Stimulated activated CD8-positive, alpha-beta memory T cell treated with anti-CD3 and anti-CD28 coated beads, Interleukin-12 subunit alpha, Interleukin-12 subunit beta, amount 100 ng/mL, for 1 hour (primary cell): ENCODE data around the gene GRID2.

Experiments used
- DNase-seq: peaks from one replicate; pipeline ENCODE4 v3.0.0-alpha.2; 2020; ENCODE audit warnings: low read depth

The GRID2 gene

GRCh38 chr4:93084599-93085305 lies 781.0 kb downstream of the GRID2 start:
- DNase-seq = no peak

DNA sequence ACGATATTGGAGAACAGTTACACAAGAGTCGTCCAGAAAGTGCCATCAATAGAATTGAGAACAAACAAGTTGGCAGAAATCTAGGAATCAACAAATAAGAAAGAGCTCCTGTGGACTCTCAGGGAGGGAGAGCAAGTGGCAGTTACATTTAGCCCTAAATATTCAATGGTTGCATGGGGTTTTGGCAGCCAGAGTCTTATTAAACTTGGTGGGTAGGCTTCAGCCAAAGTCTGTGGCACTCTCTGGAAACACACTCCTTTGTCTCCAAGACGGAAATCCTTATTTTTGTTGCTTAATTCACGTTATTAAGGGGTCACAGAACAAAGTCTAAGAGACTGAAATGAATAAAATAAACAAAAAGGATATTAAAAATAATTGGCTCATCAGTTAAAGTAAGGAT lies 782.6 kb downstream of the GRID2 start:
- DNase-seq = no peak

DNA sequence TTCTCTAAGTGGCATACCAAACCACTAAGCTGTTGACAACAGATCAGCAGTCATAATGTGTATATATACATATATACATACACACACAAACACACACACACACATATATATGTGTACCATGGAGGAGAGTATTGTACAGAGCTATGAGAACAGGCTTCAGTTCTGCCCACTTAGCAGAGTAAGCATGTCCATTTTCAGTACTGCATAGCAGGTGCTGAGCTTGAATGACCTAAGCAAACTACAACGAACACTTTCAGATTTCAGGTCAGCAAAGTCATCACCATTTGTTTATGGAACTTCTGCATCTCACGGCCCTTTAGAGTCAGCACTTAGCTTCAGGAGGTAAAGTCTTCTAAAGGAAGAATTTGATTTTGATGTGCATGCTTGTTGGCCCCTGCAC lies 789.0 kb downstream of the GRID2 start:
- no peak for DNase-seq

GRCh38 chr4:93103042-93103441 lies 799.3 kb downstream of the GRID2 start:
- no peak for DNase-seq

DNA sequence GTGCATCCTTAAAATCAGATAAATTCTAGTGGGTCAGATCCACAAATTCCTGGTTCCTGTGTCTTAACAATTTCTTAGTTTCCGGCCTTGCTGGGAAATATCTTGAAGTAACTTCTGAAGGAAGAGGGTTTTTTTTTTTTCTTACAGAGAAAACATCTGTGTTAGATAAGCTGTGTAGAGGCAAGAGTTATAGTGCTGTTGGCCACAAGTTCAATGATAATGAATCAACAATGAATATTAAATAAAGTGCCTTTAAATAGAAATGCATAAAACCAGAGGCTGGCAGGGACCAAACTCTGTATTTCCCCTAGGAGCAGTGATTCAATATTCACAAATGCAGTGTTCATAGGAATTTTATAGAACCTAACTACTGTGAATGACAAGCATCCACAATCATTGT lies 812.9 kb downstream of the GRID2 start:
- DNase-seq = no peak

DNA sequence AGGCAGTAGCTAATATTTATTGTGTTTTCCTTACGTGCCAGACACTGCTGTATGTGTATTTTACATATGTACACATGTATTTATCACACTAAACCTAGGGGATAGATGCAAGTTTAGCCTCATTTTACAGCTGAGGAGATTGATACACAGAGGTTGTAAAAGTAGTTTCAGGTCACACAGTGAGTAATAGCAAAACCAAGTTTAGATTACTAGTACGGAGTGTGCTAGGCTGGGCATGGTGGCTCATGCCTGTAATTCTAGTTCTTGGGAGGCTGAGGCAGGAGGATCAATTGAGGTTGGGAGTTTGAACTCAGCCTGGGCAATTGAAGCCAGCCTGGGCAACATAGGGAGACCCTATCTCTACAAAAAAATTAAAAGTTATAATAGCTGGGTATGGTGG lies 823.7 kb downstream of the GRID2 start:
- DNase-seq = no peak

- DNase-seq = no peak
These were observed 828.9 kb downstream of the GRID2 start for GRCh38 chr4:93132631-93133030.

GRCh38 chr4:93139118-93139517 lies 835.4 kb downstream of the GRID2 start:
- DNase-seq = no peak

GRCh38 chr4:93143902-93144301 lies 840.1 kb downstream of the GRID2 start:
- no peak for DNase-seq

DNA sequence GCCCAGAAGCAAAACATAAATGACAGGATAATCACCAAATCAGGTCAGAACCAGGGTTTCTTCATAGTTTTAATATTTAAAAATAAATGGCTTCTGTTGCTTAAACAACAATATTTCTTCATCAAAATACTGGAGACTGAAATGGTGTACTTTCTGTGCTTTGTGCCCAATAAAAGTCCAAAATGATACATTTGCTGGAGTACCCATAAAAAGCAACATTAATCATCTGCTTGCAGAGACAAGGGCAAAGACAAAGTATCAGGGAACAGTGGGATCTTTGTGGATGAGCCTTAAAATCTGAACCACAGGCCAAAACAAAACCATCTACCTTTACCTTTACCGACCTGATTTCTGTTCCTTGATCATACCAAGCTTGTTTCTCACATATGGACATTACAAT lies 840.9 kb downstream of the GRID2 start:
- DNase-seq = no peak

DNA sequence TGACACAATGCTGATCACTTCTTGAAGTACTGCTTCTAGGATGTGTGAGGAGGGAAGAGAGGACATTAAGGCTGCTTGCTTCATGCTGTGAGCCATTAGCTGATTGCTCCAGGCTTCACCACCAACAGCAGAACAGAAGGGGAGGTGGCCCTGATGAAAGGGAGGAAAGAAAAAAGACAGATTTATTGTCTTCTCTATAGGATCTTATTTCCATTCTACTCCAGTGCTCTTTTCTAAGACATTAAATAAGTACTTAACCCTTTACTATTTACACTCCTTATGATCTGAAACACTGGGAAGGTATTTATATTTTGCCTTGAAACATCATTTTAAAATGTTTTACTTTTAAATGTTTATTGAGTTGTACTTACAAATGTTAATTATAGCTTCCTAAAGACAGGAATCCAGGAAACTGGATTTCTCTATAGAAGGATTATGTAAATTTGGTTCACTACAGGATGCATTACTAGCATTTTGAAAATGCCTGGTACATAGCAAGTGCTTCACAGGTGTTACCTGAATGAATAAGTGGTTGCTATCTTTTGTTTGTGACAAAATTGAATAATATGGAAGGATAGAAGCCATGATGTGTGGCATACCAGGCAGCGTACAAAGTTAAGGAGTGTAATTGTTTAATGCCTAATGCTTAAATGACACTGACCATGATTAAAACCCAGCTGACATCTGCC lies 843.9 kb downstream of the GRID2 start:
- no peak for DNase-seq

DNA sequence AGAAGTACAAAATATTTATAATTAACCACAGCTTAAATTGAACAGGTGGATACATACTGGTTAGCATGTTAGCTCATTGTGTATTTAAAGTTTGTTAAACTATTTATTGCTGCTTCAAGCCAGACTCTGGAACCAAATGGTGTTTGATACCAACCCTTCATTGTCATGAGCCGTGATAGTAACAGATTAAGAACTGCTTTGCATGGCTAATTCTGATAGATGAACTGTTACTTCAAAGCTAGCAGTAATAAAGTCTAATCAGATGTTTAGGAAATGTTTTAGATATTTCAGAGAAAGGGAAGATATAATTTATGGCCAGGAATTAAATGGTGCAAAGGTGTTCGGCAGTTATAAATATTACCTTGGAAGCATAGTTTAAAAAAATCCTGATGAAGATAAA lies 848.7 kb downstream of the GRID2 start:
- DNase-seq = no peak

DNA sequence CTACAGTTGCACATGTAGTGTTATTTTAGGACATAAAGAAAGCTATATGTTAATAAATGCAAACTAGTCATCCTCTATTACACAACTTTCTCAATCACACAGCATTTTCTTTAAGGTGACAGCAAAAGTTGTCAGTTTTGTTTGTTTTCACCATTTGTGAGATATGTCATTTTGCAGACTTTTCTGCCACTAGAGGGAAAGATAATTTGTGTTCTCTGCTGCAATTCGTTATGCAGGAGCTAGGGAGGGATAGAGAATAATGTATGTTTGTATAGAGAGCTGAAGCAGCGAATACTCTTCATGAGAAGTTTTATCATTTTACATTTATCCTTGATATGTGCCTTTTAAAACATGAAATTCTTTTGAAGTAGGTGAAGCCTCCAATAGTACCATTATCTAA lies 854.2 kb downstream of the GRID2 start:
- DNase-seq = no peak

- no peak for DNase-seq
These were observed 864.3 kb downstream of the GRID2 start for GRCh38 chr4:93168053-93168452.

DNA sequence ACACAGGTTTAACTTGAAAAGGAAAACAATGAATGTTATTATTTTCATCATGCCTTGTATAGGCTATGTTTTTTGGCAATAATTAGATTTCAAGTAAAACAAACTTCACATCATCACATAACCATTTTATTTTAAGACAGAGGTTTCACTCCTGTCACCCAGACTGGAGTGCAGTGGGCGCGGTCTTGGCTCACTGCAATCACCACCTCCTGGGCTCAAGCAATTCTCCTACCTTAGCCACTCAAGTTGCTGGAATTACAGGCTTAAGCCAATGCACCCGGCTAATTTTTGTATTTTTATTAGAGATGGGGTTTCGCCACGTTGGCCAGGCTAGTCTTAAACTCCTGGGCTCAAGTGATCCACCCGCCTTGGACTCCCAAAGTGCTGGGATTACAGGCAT lies 866.2 kb downstream of the GRID2 start:
- no peak for DNase-seq

GRCh38 chr4:93174598-93174997 lies 870.8 kb downstream of the GRID2 start:
- DNase-seq = no peak

DNA sequence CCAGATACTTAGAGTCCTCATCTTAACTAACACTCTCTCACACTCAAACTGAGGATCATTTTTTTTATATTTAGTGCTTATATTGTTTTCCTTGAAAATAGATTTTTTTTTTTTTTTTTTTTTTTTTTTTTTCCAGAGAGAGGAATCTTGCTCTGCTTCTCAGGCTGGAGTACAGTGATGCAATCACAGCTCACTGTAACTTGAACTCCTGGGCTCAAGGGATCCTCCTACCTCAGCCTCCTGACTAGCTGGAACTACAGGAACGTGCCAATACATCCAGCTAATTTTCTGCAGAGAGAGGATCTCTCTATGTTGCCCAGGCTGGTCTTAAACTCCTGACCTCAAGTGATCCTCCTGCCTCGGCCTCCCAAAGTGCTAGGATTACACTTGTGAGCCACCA lies 874.5 kb downstream of the GRID2 start:
- DNase-seq = no peak

- DNase-seq = no peak
These were observed 875.3 kb downstream of the GRID2 start for GRCh38 chr4:93179044-93179443.

- no peak for DNase-seq
These were observed 879.0 kb downstream of the GRID2 start for GRCh38 chr4:93182722-93183121.

GRCh38 chr4:93183576-93183975 lies 879.8 kb downstream of the GRID2 start:
- DNase-seq = no peak

DNA sequence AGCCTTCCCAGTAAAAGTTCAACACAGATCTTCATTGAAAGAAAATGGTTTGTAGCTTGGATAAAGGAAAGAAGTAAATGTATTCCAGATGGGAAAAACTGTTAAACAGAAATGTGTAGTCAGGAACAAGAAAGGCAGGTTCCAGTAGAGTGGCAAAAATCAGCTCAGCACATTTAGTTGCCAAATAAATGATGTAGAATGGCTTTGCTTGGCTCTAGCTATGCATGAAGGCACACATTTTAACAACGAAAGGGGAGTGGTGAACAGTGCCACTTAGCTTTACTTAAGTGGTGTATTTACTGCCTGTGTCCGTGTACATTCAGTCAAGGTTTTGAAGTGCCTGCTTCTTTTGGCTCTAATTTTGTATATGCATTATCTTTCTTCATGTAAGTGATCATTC lies 880.3 kb downstream of the GRID2 start:
- no peak for DNase-seq

- DNase-seq = no peak
These were observed 883.1 kb downstream of the GRID2 start for GRCh38 chr4:93186846-93187245.

- DNase-seq = no peak
These were observed 883.7 kb downstream of the GRID2 start for GRCh38 chr4:93187466-93187865.

DNA sequence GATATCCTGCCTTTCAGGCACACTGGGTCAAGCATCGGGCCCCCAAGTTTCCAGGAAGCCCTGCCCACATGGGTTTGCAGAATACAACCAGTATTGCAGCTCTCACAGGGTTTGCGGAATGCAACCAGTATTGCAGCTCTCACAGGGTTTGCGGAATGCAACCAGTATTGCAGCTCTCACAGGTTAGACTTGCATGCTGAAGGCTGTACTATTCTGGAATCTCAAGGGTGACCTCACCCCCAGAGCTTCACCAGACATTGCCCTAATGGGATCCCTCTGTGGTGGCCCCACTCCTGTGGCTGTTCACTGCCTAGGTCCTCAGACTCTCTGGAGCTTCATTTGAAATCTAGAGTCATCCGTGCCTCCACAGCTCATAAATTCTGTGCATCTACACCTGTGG lies 884.1 kb downstream of the GRID2 start:
- no peak for DNase-seq
